Mesenchymal stem cell (in vitro differentiated cells and primary cell): Measurements from ENCODE around the gene PIN4.
A peak's percentile ranks its signal among the peaks of the same experiment; 100 is the strongest.

ENCODE experiments used
- DNase-seq: peaks from one replicate; pipeline ENCODE4 v3.0.0-alpha.2; 2013
- H2AFZ ChIP-seq: one replicate; pipeline ENCODE4 v1.6.1; 2013; ENCODE audit warnings: low read depth, mild to moderate bottlenecking, control low read depth, inconsistent platforms, low read length, moderate library complexity
- H2AK5ac ChIP-seq: 2 replicates; pipeline ENCODE4 v1.6.1; 2013; ENCODE audit warnings: low read length, moderate library complexity, mild to moderate bottlenecking, inconsistent platforms; ENCODE audit not compliant: severe bottlenecking
- H2BK120ac ChIP-seq: one replicate; pipeline ENCODE4 v1.6.1; 2013; ENCODE audit warnings: low read depth, mild to moderate bottlenecking, inconsistent platforms, low read length, moderate library complexity
- H2BK12ac ChIP-seq, 2 experiments: one replicate each; pipeline ENCODE4 v1.6.1; 2013; ENCODE audit warnings: inconsistent platforms in 2 of 2, low read length in 2 of 2, mild to moderate bottlenecking in 2 of 2, moderate library complexity in 2 of 2, control low read depth in 1 of 2
- H2BK15ac ChIP-seq: one replicate; pipeline ENCODE4 v1.6.1; 2013; ENCODE audit warnings: mild to moderate bottlenecking, low read depth, inconsistent platforms; ENCODE audit not compliant: poor library complexity, severe bottlenecking
- H2BK5ac ChIP-seq: 2 replicates; pipeline ENCODE4 v1.6.1; 2013; ENCODE audit warnings: low read depth, mild to moderate bottlenecking, low read length, control low read depth, inconsistent platforms; ENCODE audit not compliant: poor library complexity, severe bottlenecking
- H3K14ac ChIP-seq, 2 experiments: one replicate each; pipeline ENCODE4 v1.6.1; 2013; ENCODE audit warnings: inconsistent platforms in 2 of 2, low read length in 2 of 2, control low read depth in 1 of 2, mild to moderate bottlenecking in 1 of 2, moderate library complexity in 1 of 2
- H3K18ac ChIP-seq, 2 experiments: one replicate each; pipeline ENCODE4 v1.6.1; 2013; ENCODE audit warnings: inconsistent platforms in 2 of 2, low read length in 2 of 2, control low read depth in 1 of 2, low read depth in 1 of 2, mild to moderate bottlenecking in 1 of 2
- H3K23ac ChIP-seq, 2 experiments: one replicate each; pipeline ENCODE4 v1.6.1; 2013; ENCODE audit warnings: inconsistent platforms in 2 of 2, low read length in 2 of 2, mild to moderate bottlenecking in 2 of 2, moderate library complexity in 2 of 2, control low read depth in 1 of 2
- H3K27ac ChIP-seq: 2 replicates; pipeline ENCODE4 v1.5.1; 2013; ENCODE audit warnings: mild to moderate bottlenecking, moderate library complexity, low read length, control low read depth, inconsistent platforms; ENCODE audit not compliant: poor library complexity, severe bottlenecking
- H3K27me3 ChIP-seq, 2 experiments: 2 replicates each; pipeline versions ENCODE4 v1.6.1 to v1.7.0; 2013; ENCODE audit warnings: low read length in 2 of 2, mild to moderate bottlenecking in 2 of 2, moderate library complexity in 2 of 2, control low read depth in 1 of 2, inconsistent platforms in 1 of 2; ENCODE audit not compliant: control insufficient read depth in 1 of 2, insufficient read depth in 1 of 2
- H3K36me3 ChIP-seq, 2 experiments: 2 replicates each; pipeline versions ENCODE4 v1.6.1 to v1.7.0; 2013; ENCODE audit warnings: low read length in 2 of 2, control low read depth in 1 of 2, inconsistent platforms in 1 of 2, low read depth in 1 of 2, mild to moderate bottlenecking in 1 of 2; ENCODE audit not compliant: insufficient read depth in 2 of 2, control insufficient read depth in 1 of 2
- H3K4ac ChIP-seq, 2 experiments: one replicate each; pipeline ENCODE4 v1.6.1; 2013; ENCODE audit warnings: inconsistent platforms in 2 of 2, low read length in 2 of 2, mild to moderate bottlenecking in 2 of 2, moderate library complexity in 2 of 2, control low read depth in 1 of 2, low read depth in 1 of 2
- H3K4me1 ChIP-seq: 2 replicates; pipeline ENCODE4 v1.6.1; 2013; ENCODE audit warnings: low read depth, low read length, control low read depth; ENCODE audit not compliant: control insufficient read depth, insufficient read depth
- H3K4me2 ChIP-seq: 2 replicates; pipeline ENCODE4 v1.6.1; 2013; ENCODE audit warnings: low read length, mild to moderate bottlenecking, inconsistent platforms; ENCODE audit not compliant: poor library complexity, severe bottlenecking
- H3K4me3 ChIP-seq, 2 experiments: 2 replicates each; pipeline versions ENCODE4 v1.5.1 to v1.7.0; 2013; ENCODE audit warnings: low read length in 2 of 2, mild to moderate bottlenecking in 2 of 2, control low read depth in 1 of 2, low read depth in 1 of 2; ENCODE audit not compliant: insufficient read depth in 1 of 2
- H3K79me1 ChIP-seq: replicated peaks from 2 replicates; pipeline ENCODE4 v1.6.1; 2013; ENCODE audit warnings: mild to moderate bottlenecking, control low read depth, low read length, inconsistent platforms; ENCODE audit not compliant: poor library complexity, severe bottlenecking
- H3K9ac ChIP-seq: 2 replicates; pipeline ENCODE4 v1.7.0; 2013; ENCODE audit warnings: mild to moderate bottlenecking, low read length, moderate library complexity
- H3K9me3 ChIP-seq: 2 replicates; pipeline ENCODE4 v1.7.0; 2013; ENCODE audit warnings: mild to moderate bottlenecking, low read length; ENCODE audit not compliant: control insufficient read depth
- H4K8ac ChIP-seq: one replicate; pipeline ENCODE4 v1.6.1; 2013; ENCODE audit warnings: inconsistent platforms, mild to moderate bottlenecking, low read length, moderate library complexity
- H4K91ac ChIP-seq: one replicate; pipeline ENCODE4 v1.6.1; 2013; ENCODE audit warnings: mild to moderate bottlenecking, low read length, inconsistent platforms
- WGBS: methylation state at CpG from one replicate; pipeline ENCODE4 v1.1.7; 2013; ENCODE audit warnings: mixed read lengths; 5-methylcytosine and 5-hydroxymethylcytosine counted together

The PIN4 gene

DNA sequence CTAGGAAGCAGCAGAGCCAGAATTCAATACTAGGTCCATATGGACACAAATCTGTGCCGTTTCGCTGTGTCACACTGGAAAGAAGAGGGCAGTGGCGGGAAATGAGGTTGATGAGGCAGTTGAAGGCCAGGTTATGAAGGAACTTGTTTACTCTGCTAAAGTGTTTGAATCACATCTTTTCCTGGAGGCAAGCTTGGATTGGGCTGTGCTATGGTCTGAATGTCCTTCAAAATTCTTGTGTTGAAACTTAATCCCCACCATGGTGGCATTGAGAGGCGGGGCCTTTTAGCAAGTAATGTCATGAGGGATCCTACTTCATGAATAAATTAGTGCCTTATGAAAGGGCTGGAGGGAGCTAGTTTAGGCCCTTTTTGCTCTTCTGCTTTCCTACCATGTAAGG is 59.4 kb downstream of the PIN4 start:
- no peak for DNase-seq
- no peak overlapping the region for H4K8ac ChIP-seq
- no peak overlapping the region for H2BK15ac ChIP-seq
- H3K4me3 ChIP-seq, result no peak overlapping the region
- H2BK12ac ChIP-seq, result no peak overlapping the region
- H2AK5ac ChIP-seq, result no peak overlapping the region
- H3K4ac ChIP-seq, result no peak overlapping the region
- H3K4me2 ChIP-seq, result no peak overlapping the region
- H2BK120ac ChIP-seq, result no peak overlapping the region
- peaks cover 0 to 20% of the 10 kb centered on the region in 2 experiments for H3K27me3 ChIP-seq
- no peak overlapping the region for H2AFZ ChIP-seq
- no peak overlapping the region for H3K14ac ChIP-seq
- no peak overlapping the region for H3K9ac ChIP-seq
- no peaks in the 10 kb centered on the region for H3K36me3 ChIP-seq
- no peak overlapping the region for H3K18ac ChIP-seq
- no peak overlapping the region for H3K23ac ChIP-seq
- no peak overlapping the region for H3K27ac ChIP-seq
- no peaks in the 10 kb centered on the region for H3K79me1 ChIP-seq
- H4K91ac ChIP-seq, result no peak overlapping the region
- no peak overlapping the region for H2BK5ac ChIP-seq
- 94% methylated on average over 3 of the region's 4 CpGs for WGBS
- H3K9me3 ChIP-seq, result no peaks in the 10 kb centered on the region
- no peaks in the 10 kb centered on the region for H3K4me1 ChIP-seq

- H3K23ac ChIP-seq, result no peak overlapping the region
- no CpG with 5 or more reads among the region's 3 CpGs for WGBS
- no peak overlapping the region for H3K4ac ChIP-seq
- H3K36me3 ChIP-seq, result no peaks in the 10 kb centered on the region
- no peaks in the 10 kb centered on the region for H3K79me1 ChIP-seq
- H4K8ac ChIP-seq, result no peak overlapping the region
- no peak overlapping the region for H3K18ac ChIP-seq
- no peak overlapping the region for H2AK5ac ChIP-seq
- no peak overlapping the region for H2BK120ac ChIP-seq
- H3K27me3 ChIP-seq, result peaks cover 0 to 26% of the 10 kb centered on the region in 2 experiments
- H2BK5ac ChIP-seq, result no peak overlapping the region
- no peak overlapping the region for H3K4me2 ChIP-seq
- H3K4me3 ChIP-seq, result no peak overlapping the region
- H4K91ac ChIP-seq, result no peak overlapping the region
- H3K14ac ChIP-seq, result no peak overlapping the region
- H2BK15ac ChIP-seq, result no peak overlapping the region
- H2AFZ ChIP-seq, result no peak overlapping the region
- H3K27ac ChIP-seq, result no peak overlapping the region
- no peaks in the 10 kb centered on the region for H3K9me3 ChIP-seq
- peak overlapping the region; percentile 59 for H3K9ac ChIP-seq
- no peaks in the 10 kb centered on the region for H3K4me1 ChIP-seq
- no peak overlapping the region for H2BK12ac ChIP-seq
- DNase-seq, result peak; percentile 31
Measured at GRCh38 chrX:72243472-72243871, 61.9 kb downstream of the PIN4 start.

DNA sequence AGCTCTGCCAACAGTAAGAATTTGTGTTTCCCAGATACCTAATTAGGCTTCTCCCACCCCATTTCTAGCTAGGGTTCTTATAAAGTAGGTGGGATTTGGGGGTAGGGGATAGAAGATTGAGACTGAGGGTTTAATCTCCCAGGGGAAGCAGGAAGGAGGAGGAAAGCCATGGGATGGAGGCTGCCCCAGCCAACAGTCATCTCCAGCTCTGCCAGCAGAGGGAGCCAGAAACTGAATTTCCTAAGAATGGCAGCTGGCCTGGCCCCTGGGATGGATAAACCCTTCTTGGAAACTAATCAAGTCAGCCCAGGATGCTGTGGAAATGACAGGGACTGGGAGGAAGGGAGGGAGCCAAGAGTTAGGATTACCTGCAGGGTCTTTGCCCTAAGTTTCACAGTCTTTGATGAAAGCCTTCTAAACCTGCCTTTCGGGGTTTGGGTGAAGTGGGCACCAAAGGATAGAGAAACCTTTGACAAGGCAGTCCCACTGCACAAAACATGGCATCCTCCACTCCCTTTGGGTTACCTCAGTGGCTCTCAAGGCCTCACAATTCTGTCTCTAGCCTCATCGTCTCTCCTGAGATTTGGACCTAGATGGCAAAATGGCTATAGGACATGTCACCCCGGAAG is 64.0 kb downstream of the PIN4 start:
- H3K18ac ChIP-seq, result no peak overlapping the region
- DNase-seq, result peak; percentile 51
- peaks cover 0 to 31% of the 10 kb centered on the region in 2 experiments for H3K27me3 ChIP-seq
- H4K91ac ChIP-seq, result no peak overlapping the region
- H3K36me3 ChIP-seq, result no peaks in the 10 kb centered on the region
- H3K4me1 ChIP-seq, result no peaks in the 10 kb centered on the region
- H3K14ac ChIP-seq, result no peak overlapping the region
- H2BK15ac ChIP-seq, result no peak overlapping the region
- H2BK120ac ChIP-seq, result no peak overlapping the region
- no peak overlapping the region for H2BK12ac ChIP-seq
- no peak overlapping the region for H2AK5ac ChIP-seq
- no peak overlapping the region for H3K9ac ChIP-seq
- no peaks in the 10 kb centered on the region for H3K79me1 ChIP-seq
- H3K4me3 ChIP-seq, result no peak overlapping the region
- 87% methylated on average over 3 of the region's 3 CpGs for WGBS
- H3K27ac ChIP-seq, result no peak overlapping the region
- no peak overlapping the region for H4K8ac ChIP-seq
- no peak overlapping the region for H3K4me2 ChIP-seq
- no peak overlapping the region for H3K23ac ChIP-seq
- peaks cover 3% of the 10 kb centered on the region for H3K9me3 ChIP-seq
- H2BK5ac ChIP-seq, result no peak overlapping the region
- no peak overlapping the region for H2AFZ ChIP-seq
- H3K4ac ChIP-seq, result no peak overlapping the region

- H3K4me2 ChIP-seq, result no peak overlapping the region
- H2BK15ac ChIP-seq, result no peak overlapping the region
- H2BK12ac ChIP-seq, result no peak overlapping the region
- no peak overlapping the region for H4K8ac ChIP-seq
- H3K4ac ChIP-seq, result no peak overlapping the region
- H3K9ac ChIP-seq, result no peak overlapping the region
- no peak overlapping the region for H3K14ac ChIP-seq
- H3K4me3 ChIP-seq, result no peak overlapping the region
- H2AK5ac ChIP-seq, result no peak overlapping the region
- H3K79me1 ChIP-seq, result no peaks in the 10 kb centered on the region
- H2BK120ac ChIP-seq, result no peak overlapping the region
- H2AFZ ChIP-seq, result no peak overlapping the region
- H3K36me3 ChIP-seq, result no peaks in the 10 kb centered on the region
- peaks cover 3% of the 10 kb centered on the region for H3K9me3 ChIP-seq
- WGBS, result 100% methylated on average over 1 of the region's 2 CpGs
- H4K91ac ChIP-seq, result no peak overlapping the region
- H3K4me1 ChIP-seq, result no peaks in the 10 kb centered on the region
- H3K23ac ChIP-seq, result no peak overlapping the region
- no peak for DNase-seq
- H2BK5ac ChIP-seq, result no peak overlapping the region
- H3K27ac ChIP-seq, result no peak overlapping the region
- H3K18ac ChIP-seq, result peak overlapping the region in 1 of 2 experiments; percentile 48
- H3K27me3 ChIP-seq, result peaks cover 0 to 26% of the 10 kb centered on the region in 2 experiments
Measured at GRCh38 chrX:72247206-72247942, 65.8 kb downstream of the PIN4 start.
